RWPE1 (cell line): ENCODE measurements around the gene ERC2.

Experiments
- CTCF ChIA-PET: fragments of 350-600 bp; sonication (Branson Sonifier 250); formaldehyde crosslinking; extraction: SDS; loops from one replicate; lab custom pipeline; 2021; lab: Yijun Ruan, JAX
- POLR2A ChIA-PET: fragments of 400-600 bp; formaldehyde crosslinking; extraction: SDS; loops from one replicate; lab custom pipeline; 2020; ENCODE audit warnings: antibody characterized with exemption; ENCODE audit not compliant: low non-redundant PET; lab: Yijun Ruan, JAX
- DNase-seq: peaks from one replicate; pipeline ENCODE4 v3.0.0; 2012; ENCODE audit warnings: low spot score
- H3K27ac ChIP-seq: fragments of 450-650 bp; 2 replicates; pipeline ENCODE4 v1.5.1; 2017
- CTCF ChIP-seq: fragments of 450-650 bp; conservative IDR thresholded peaks from 2 replicates; pipeline ENCODE4 v1.5.1; 2017; ENCODE audit warnings: low read depth, mild to moderate bottlenecking

Gene ERC2

GRCh38 chr3:55686426-55687254 is 781.6 kb downstream of the ERC2 start:
- CTCF ChIA-PET, result no interaction called here
- POLR2A ChIA-PET, result no interaction called here
- H3K27ac ChIP-seq, result no peak overlapping the region
- no peak for DNase-seq
- TF ChIP-seq CTCF, result no peak

- TF ChIP-seq CTCF, result no peak
- no peak overlapping the region for H3K27ac ChIP-seq
- CTCF ChIA-PET, result interaction anchor here (0.6 kb wide), 1 partner anchor 572 kb away, joined by 3 read pairs; no protein-coding TSS in a partner anchor
- POLR2A ChIA-PET, result no interaction called here
- DNase-seq, result no peak
These were observed 784.5 kb downstream of the ERC2 start for GRCh38 chr3:55683666-55684270.

- POLR2A ChIA-PET, result no interaction called here
- TF ChIP-seq CTCF, result no peak
These were observed 785.8 kb downstream of the ERC2 start for GRCh38 chr3:55682461-55682860.

GRCh38 chr3:55678546-55679216 is 789.6 kb downstream of the ERC2 start:
- TF ChIP-seq CTCF, result no peak
- no peak overlapping the region for H3K27ac ChIP-seq
- ChIA-PET POLR2A (no interaction called here), CTCF (no interaction called here)
- DNase-seq, result no peak

More at GRCh38 chr3:55682461-55682860, 785.8 kb downstream of the ERC2 start:
- no peak for DNase-seq
- CTCF ChIA-PET, result no interaction called here
- no peak overlapping the region for H3K27ac ChIP-seq

GRCh38 chr3:55676643-55677042 is 791.6 kb downstream of the ERC2 start:
- TF ChIP-seq CTCF, result no peak
- no peak overlapping the region for H3K27ac ChIP-seq
- no peak for DNase-seq
- ChIA-PET POLR2A (no interaction called here), CTCF (no interaction called here)

GRCh38 chr3:55675478-55675877 is 792.8 kb downstream of the ERC2 start:
- ChIA-PET POLR2A (no interaction called here), CTCF (no interaction called here)
- H3K27ac ChIP-seq, result no peak overlapping the region
- no peak for TF ChIP-seq CTCF
- no peak for DNase-seq
